ENCODE results near the gene DCLK1.

Gene DCLK1

DNA sequence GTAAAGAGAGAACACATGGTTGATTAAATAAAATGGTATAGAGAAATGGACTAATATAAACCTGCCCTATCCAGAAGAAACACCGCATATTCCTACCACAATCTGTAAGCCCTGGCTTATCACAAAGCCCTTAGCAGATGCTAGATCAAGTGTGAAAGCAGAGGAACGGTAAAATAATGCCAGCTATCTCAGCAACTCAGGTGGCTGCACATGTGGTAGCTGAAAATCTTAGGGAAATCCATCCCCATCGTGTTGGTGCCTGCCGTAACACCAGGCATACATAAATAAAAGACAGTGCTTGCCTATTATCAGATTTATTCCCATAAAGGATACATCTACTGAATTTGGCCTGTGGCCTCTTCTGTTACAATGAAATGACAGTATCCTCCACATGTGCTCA, 350.6 kb downstream of the DCLK1 start:
- DNase-seq: no peak

GRCh38 chr13:35771898-35772297, 359.3 kb downstream of the DCLK1 start:
- no peak for DNase-seq

GRCh38 chr13:35770756-35771297, 360.4 kb downstream of the DCLK1 start:
- no peak for DNase-seq

DNA sequence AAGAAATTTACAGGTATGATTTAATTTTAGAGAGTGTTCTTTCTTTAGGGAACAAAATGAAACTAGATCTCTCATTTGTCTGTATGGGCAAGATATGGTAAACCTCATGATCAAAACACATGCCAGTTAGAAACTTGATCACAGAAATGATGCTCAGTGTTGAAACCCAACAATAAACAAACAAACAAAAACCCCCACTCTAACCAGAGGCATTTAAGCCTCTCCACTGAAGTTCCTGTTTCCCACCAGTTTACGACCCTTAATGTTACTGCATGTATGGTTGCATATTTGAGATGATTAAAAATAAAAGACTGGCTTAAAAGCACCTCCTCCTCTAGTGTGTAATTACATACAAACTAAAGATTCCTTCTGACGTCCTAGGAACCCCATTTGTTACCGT, 361.4 kb downstream of the DCLK1 start:
- DNase-seq: no peak

GRCh38 chr13:35768551-35768950, 362.6 kb downstream of the DCLK1 start:
- DNase-seq: no peak

- DNase-seq: peak; percentile 69
Measured at GRCh38 chr13:35768073-35768472, 363.1 kb downstream of the DCLK1 start.

- no peak for DNase-seq
Measured at GRCh38 chr13:35767256-35767976, 363.8 kb downstream of the DCLK1 start.

DNA sequence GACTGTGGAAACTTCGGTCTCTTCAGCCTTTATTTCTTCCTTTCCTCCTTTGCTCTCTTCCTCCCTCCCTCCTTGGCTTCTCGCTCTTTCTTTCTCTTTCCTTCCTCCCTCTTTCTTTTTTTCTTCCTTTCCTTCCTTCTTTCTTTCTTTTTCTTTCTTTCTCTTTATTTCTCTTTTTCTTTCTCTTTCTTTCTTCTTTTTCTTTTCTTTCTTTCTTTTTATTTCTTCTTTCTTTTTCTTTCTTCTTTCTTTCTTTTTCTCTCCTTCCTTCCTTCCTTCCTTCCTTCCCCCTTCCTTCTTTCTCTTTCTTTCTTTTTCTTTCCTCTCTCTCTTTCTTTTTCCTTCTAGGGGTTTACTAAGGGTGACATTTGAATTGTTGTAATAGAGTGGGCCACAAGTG, 364.5 kb downstream of the DCLK1 start:
- no peak for DNase-seq

- no peak for DNase-seq
Measured at GRCh38 chr13:35765941-35766340, 365.2 kb downstream of the DCLK1 start.

GRCh38 chr13:35765366-35765765, 365.8 kb downstream of the DCLK1 start:
- no peak for DNase-seq

DNA sequence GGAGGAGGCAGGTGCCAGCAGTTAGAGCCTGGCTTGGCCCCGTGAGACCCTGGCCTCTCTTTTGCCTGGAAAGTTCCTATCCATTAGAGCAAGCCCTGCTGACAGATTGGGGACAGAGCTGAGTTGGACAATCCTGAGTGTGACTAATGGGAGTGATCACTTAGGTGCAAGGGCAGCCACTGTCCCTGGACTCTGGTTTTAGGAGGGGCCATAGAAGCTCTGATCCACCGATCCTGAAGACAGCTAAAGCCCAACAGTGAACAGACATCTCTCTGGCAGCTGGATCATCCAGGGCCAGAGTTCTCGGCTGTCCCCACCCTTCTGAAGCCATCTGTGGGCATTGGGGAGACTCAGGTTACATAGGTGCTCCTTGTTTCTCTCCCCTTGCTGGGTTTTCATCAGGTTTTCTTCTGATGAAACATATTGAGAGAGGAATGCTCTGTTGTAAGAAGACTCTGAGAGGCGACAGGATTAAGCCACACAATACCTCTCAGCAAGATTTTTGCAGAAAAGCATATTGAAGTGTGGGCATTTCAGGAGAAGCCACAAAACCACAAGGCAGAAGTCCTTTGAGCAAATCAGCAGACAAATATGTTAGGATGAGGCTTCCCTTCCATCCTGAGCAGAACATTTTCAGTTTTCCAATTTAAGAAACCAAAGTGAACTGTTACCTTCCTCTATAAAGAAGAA, 366.7 kb downstream of the DCLK1 start:
- DNase-seq: no peak

DNA sequence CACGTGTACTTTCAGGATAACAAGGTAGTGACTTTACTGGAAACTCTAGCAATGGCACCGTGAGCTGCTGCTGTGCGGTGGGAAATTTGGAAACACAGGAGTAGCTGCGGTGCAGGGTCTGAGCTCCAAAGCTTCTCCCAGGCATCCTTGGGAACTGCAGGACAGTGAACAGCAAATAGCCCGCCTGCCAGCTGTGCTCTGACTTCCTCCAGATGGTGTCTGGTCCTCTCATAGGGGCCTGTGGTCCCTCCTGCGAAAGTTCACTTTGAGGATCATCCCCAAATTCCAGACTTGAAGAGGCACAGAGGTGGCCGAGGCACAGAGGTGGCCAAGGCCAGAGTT, 367.4 kb downstream of the DCLK1 start:
- no peak for DNase-seq

DNA sequence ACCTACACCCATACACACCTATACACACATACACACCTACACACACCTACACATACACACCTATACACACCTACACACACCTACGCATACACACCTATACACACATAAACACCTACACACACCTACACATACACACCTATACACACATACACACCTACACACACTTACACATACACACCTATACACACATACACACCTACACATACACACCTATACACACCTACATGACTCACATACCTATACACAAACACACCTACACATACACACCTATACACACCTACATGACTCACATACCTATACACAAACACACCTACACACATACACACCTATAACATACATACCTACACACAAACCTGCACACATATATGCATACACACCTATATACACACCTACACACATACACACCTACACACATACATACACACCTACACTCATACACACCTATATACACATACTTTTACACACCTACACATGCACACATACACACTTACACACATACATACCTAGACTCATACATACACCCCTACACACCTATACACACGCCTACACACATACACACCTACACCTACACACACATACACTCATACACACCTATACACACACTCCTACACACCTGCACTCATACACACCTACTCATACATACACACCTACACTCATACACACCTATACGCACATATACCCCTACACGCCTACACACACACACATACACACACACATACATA, 368.0 kb downstream of the DCLK1 start:
- no peak for DNase-seq

GRCh38 chr13:35761440-35762252, 369.5 kb downstream of the DCLK1 start:
- no peak for DNase-seq

GRCh38 chr13:35760735-35761281, 370.4 kb downstream of the DCLK1 start:
- DNase-seq: no peak

GRCh38 chr13:35747594-35747993, 383.6 kb downstream of the DCLK1 start:
- no peak for DNase-seq

GRCh38 chr13:35744566-35745178, 386.5 kb downstream of the DCLK1 start:
- DNase-seq: no peak

DNA sequence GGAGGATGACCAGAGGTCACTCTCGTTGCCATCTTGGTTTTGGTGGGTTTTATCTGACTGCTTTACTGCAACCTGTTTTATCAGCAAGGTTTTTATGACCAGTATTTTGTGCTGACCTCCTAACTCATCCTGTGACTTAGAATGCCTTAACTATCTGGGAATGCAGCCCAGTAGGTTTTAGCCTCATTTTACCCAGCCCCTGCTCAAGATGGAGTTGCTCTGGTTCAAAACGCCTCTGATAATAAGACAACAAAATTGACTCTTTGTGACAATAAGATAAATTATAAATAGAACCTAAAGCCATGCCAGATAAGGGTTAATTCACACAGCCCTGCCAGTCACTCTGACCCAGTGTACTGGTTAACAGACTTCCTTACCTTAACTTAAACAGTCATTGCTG, 387.0 kb downstream of the DCLK1 start:
- no peak for DNase-seq

GRCh38 chr13:35743165-35743564, 388.0 kb downstream of the DCLK1 start:
- DNase-seq: no peak

DNA sequence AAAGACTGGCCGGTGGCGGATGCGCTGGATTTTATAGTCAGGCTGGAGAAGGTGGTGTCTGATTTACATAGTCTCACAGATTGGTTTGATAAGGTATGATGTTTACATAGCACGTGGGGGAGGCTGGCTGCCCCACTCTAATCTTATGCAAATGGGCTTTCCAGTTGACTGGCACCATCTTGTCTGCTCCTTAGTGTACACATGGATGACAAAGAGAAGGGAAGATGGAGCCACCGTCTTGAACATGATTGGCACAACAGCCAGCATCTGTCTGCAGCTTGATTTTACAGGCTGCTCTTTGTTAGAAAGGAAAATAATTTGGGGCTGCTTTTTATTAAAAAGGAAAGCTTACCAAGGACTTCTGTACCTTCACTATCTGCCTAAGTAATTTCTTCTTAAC, 389.5 kb downstream of the DCLK1 start:
- no peak for DNase-seq

- no peak for DNase-seq
Measured at GRCh38 chr13:35736876-35737275, 394.3 kb downstream of the DCLK1 start.

GRCh38 chr13:35733827-35734226, 397.4 kb downstream of the DCLK1 start:
- DNase-seq: no peak
